Fibroblast of mammary gland (primary cell): ENCODE measurements around the gene TMPRSS6.

Experiments used
- DNase-seq: peaks from one replicate; pipeline ENCODE4 v3.0.0-alpha.2; 2010; ENCODE audit warnings: low read depth
- H3K4me3 ChIP-seq: 2 replicates; pipeline ENCODE4 v1.5.1; 2011; ENCODE audit warnings: low read depth, mild to moderate bottlenecking, low read length, moderate library complexity; ENCODE audit not compliant: control insufficient read depth
- CTCF ChIP-seq: conservative IDR thresholded peaks from 2 replicates; pipeline ENCODE4 v1.5.1; 2011; ENCODE audit warnings: low read depth, low read length, inconsistent platforms; ENCODE audit not compliant: control insufficient read depth, insufficient read depth

Gene TMPRSS6

GRCh38 chr22:37060801-37061610 lies 48.5 kb downstream of the TMPRSS6 start:
- no peak for TF ChIP-seq CTCF
- H3K4me3 ChIP-seq = no peak overlapping the region
- no peak for DNase-seq

DNA sequence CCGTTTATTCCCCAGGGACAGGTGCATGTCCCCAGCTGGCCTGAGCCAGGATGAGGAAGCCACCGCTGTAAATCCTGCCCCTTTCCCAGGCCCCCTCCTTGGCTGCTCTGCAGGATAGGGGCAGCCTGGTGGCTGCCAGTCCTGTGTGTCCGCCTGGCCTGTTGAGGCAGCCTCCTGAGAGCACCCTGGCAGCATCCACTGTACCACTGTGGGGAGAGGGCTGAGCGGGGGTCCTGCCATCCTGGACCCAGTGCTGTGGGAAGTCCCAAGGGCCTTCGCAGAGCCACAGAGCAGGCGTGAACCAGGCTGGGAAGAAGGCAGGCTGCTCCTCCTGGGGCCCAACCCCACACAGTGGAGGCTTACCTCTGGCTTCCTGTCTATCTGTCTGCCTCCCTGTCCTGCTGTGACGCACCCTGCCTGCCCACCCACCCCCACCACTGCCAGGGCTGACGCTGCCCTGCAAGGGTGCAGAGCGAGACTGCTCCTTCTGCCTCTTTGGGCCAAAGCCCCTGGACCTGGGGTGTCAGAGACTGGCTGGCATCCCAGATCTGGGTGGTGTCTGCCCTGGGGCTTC lies 49.5 kb downstream of the TMPRSS6 start:
- H3K4me3 ChIP-seq = no peak overlapping the region
- TF ChIP-seq CTCF = no peak
- no peak for DNase-seq

DNA sequence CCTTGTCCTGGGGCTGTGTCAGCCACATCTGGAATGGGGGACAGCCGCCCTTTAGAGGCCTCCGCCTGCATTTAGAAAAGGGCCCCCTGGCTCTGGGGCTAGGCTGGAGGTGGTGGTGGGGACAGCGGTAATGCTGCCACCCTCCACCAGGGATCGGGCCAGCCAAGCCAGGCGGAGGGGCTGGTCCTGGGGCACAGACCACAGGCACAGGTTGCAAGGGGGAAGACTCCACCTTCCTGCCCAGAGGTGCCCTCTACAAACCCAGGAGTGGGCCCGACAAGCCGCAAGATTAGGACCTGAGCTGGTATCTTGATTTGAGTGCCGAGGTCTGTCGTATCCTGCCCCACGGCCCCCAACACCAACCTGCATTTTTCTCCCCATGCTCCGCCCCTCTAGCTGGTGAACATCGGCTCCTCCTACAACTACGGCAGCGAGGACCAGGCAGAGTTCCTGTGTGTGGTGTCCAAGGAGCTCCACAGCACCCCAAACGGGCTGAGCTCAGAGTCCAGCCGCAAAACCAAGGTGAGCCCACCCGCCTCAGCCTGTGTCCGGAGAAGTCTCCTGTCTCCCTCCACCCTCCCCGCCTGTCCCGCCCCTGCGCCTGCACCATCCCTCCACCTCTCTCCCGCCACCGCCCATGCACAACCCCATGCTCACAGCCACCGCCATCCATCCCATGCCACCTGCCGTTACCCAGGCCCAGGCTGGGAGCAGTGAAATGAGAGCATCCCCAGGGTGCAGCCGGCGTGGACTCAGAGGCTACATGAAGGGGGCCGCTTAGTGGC lies 50.4 kb downstream of the TMPRSS6 start:
- no peak overlapping the region for H3K4me3 ChIP-seq
- DNase-seq = no peak
- no peak for TF ChIP-seq CTCF

- no peak overlapping the region for H3K4me3 ChIP-seq
- DNase-seq = no peak
- TF ChIP-seq CTCF = no peak
Observed at GRCh38 chr22:37057796-37058510, 51.6 kb downstream of the TMPRSS6 start.

DNA sequence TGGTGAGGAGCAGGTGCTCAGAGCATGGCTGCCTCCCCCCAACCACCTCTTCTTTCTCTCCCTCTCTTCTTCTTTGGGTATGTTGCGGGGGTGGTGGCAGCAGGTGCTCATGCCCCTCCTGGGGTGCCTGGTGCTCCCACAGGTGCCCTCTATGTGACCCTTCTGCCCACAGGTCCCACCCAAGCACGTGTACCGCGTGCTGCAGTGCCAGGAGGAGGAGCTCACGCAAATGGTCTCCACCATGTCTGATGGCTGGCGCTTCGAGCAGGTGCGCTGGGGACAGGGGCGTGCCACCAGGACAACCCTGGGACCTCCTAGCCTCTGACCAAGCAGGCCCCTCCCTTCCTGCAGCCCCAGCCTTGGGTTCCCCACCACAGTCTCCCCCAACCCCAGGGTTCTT lies 52.3 kb downstream of the TMPRSS6 start:
- H3K4me3 ChIP-seq = no peak overlapping the region
- DNase-seq = no peak
- no peak for TF ChIP-seq CTCF

DNA sequence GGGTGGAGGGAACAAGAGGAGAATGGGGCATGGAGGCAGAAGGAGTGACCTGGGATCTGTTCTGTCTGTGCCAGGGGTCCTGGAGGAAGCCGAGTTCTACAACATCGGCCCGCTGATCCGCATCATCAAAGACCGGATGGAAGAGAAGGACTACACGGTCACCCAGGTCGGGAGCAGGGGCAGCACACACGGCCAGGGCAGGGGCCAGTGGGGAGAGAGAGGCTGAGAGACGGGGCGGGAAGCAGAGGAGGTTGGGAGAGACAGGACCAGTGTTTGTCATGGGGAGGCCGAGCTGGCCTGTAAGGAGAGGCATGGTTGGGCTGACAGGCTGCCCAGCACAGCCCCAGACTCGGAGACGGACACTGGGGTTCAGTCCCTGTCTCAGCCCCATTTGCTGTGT lies 53.3 kb downstream of the TMPRSS6 start:
- TF ChIP-seq CTCF = no peak
- no peak overlapping the region for H3K4me3 ChIP-seq
- no peak for DNase-seq
